Peyer's patch (tissue), 4 donors: ENCODE measurements around the gene YEATS2. TPM values are rescaled to one million over a fixed set of nuclear protein-coding genes. Genes with fewer than 3 reads are reported as not detected.
"Not testable (repeated sequence)": the region's sequence is repeated elsewhere in the genome, so short reads cannot be mapped to it uniquely, and the experiment has no call there.

ENCODE experiments used
- DNase-seq, 3 donors: peaks; one replicate each; pipeline ENCODE4 v3.0.0-alpha.2; 2017 to 2019
- H3K27ac ChIP-seq, 4 donors: fragments of 200-600 bp; sonication (generic); one replicate each; pipeline ENCODE4 v1.5.1; 2016 to 2019
- H3K27me3 ChIP-seq, 2 donors: fragments of 200-600 bp; sonication (generic); one replicate each; pipeline ENCODE4 v1.5.1; 2019
- H3K36me3 ChIP-seq, 3 donors: fragments of 200-600 bp; sonication (generic); one replicate each; pipeline ENCODE4 v1.5.1; 2016 to 2019
- H3K4me1 ChIP-seq, 4 donors: fragments of 200-600 bp; sonication (generic); one replicate each; pipeline ENCODE4 v1.5.1; 2016 to 2019
- H3K4me3 ChIP-seq, 4 donors: fragments of 200-600 bp; sonication (generic); 1 replicate in 3 of 4; 2 replicates in 1 of 4; pipeline ENCODE4 v1.5.1; 2016 to 2019; ENCODE audit warnings: mild to moderate bottlenecking in 1 of 4
- H3K9me3 ChIP-seq, 4 donors: fragments of 200-600 bp; sonication (generic); one replicate each; pipeline ENCODE4 v1.5.1; 2016 to 2019; ENCODE audit warnings: mild to moderate bottlenecking in 1 of 4
- CTCF ChIP-seq, 6 experiments: fragments of 450-650 bp in 4 of 6; fragments of 200-600 bp in 2 of 6; sonication (generic) in 1 of 6; IDR thresholded peaks; one replicate each; pipeline ENCODE4 v1.5.1; 2017 to 2019; ENCODE audit warnings: antibody characterized with exemption in 6 of 6, mild to moderate bottlenecking in 3 of 6, moderate library complexity in 1 of 6
- POLR2A ChIP-seq, 2 donors: fragments of 450-650 bp; IDR thresholded peaks; one replicate each; pipeline ENCODE4 v1.5.1; 2017; ENCODE audit warnings: antibody characterized with exemption in 2 of 2, mild to moderate bottlenecking in 2 of 2, moderate library complexity in 2 of 2
- total RNA-seq, 4 donors: library from RNA; depleted of rRNA; stranded (reverse); fragments of >200 nt; gene quantifications; one replicate each; pipeline ENCODE4 v1.1.0, GENCODE V29; 2016

YEATS2 gene
- total RNA-seq, 4 donors from 2014 or later: 24.3 to 56.9 (median 27.7) TPM

- no peak for TF ChIP-seq POLR2A (IDR thresholded peaks at IDR 0.05)
- TF ChIP-seq CTCF (IDR thresholded peaks at IDR 0.05): no peak
- peaks cover 0 to 71% (median 0%) of the 10 kb centered on the region in 3 donors for H3K36me3 ChIP-seq
- H3K4me3 ChIP-seq: no peak overlapping the region
- no peaks in the 10 kb centered on the region for H3K9me3 ChIP-seq
- H3K4me1 ChIP-seq: peaks cover 0 to 2% (median 0%) of the 10 kb centered on the region in 4 donors
- DNase-seq: no peak
- no peaks in the 10 kb centered on the region for H3K27me3 ChIP-seq
- H3K27ac ChIP-seq: no peak overlapping the region
Observed at GRCh38 chr3:183781246-183781645, 83.6 kb downstream of the YEATS2 start.

DNA sequence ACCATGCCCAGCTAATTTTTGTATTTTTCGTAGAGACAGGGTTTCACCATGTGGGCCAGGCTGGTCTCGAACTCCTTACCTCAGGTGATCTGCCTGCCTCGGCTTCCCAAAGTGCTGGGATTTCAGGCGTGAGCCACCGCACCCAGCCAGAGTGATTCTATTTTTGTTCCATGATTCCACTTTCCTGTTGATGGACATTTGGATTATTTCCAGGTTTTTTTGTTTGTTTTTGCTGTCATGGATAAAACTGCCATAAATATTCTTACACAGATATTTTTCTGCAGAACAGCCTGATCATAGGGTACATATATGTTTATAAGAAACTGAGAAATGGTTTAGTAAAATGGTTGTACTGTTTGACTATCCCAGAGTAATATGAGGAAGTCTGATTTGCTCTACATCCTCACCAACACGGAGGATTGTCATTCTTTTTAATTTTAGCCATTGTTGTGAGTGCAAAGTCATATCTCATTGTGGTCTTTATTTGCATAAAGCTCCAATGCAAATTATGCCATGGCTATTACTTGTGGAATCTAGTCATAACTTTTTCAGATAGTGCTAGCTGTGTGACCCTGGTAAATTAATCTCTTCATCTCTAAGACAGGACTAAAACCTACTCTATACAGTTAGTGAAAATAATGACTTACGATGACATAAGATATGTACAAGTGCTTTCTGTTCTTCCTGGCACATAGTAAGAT, 85.1 kb downstream of the YEATS2 start:
- DNase-seq: no peak
- no peaks in the 10 kb centered on the region for H3K27me3 ChIP-seq
- no peak for TF ChIP-seq CTCF (IDR thresholded peaks at IDR 0.05)
- TF ChIP-seq POLR2A (IDR thresholded peaks at IDR 0.05): no peak
- no peaks in the 10 kb centered on the region for H3K4me1 ChIP-seq
- H3K27ac ChIP-seq: no peak overlapping the region
- no peaks in the 10 kb centered on the region for H3K9me3 ChIP-seq
- peaks cover 0 to 77% (median 0%) of the 10 kb centered on the region in 3 donors for H3K36me3 ChIP-seq
- no peak overlapping the region for H3K4me3 ChIP-seq

GRCh38 chr3:183784503-183784902, 86.9 kb downstream of the YEATS2 start:
- peaks cover 0 to 71% (median 0%) of the 10 kb centered on the region in 3 donors for H3K36me3 ChIP-seq
- not testable (repeated sequence) for H3K4me1 ChIP-seq, H3K4me3 ChIP-seq, H3K27me3 ChIP-seq, H3K27ac ChIP-seq, DNase-seq, H3K9me3 ChIP-seq

DNA sequence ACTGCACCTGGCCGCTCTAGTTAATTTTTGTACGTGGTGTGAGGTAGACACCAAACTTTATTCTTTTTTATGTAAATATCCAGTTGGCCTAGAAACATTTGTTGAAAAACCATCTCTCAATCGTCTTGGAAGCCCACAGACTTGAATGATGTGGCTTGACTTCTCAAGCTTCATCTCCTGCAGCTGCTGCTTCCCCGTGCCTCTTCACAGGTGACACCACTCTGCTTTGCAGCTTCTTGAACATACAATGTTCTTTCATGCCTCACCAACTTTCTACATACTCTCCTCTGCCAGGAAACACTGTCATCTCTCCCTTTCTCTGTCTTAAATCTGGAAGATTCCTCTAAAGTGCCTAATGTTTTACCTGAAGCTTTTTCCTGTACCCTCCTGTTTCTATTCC, 92.2 kb downstream of the YEATS2 start:
- Histone ChIP-seq H3K4me3 (no peak overlapping the region), H3K27me3 (no peaks in the 10 kb centered on the region), H3K4me1 (no peaks in the 10 kb centered on the region), H3K36me3 (peaks cover 0 to 74% (median 0%) of the 10 kb centered on the region in 3 donors), H3K27ac (no peak overlapping the region), H3K9me3 (no peaks in the 10 kb centered on the region)
- TF ChIP-seq POLR2A (IDR thresholded peaks at IDR 0.05) (no peak), CTCF (IDR thresholded peaks at IDR 0.05) (no peak)
- DNase-seq: no peak

DNA sequence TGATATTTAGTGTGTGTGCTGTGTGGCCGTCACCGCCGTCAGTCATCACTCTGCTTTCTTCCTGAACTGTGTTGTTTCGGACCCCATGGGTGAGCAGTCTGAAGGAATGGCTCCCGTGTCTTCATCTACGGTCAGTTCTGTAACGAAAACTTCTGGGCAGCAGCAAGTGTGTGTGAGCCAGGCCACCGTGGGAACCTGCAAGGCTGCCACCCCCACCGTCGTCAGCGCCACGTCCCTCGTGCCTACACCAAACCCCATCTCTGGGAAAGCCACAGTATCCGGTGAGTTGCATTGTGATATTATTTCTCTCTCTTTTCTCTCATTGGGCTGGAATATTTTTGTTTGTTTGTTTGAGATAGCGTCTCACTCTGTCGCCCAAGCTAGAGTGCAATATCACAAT, 93.1 kb downstream of the YEATS2 start:
- Histone ChIP-seq H3K9me3 (no peaks in the 10 kb centered on the region), H3K4me1 (no peaks in the 10 kb centered on the region), H3K4me3 (no peak overlapping the region), H3K36me3 (peaks cover 0 to 72% (median 0%) of the 10 kb centered on the region in 3 donors), H3K27ac (no peak overlapping the region), H3K27me3 (no peaks in the 10 kb centered on the region)
- DNase-seq: no peak
- no peak for TF ChIP-seq CTCF (IDR thresholded peaks at IDR 0.05)
- no peak for TF ChIP-seq POLR2A (IDR thresholded peaks at IDR 0.05)

- Histone ChIP-seq H3K36me3 (peaks cover 0 to 51% (median 0%) of the 10 kb centered on the region in 3 donors), H3K4me1 (no peaks in the 10 kb centered on the region), H3K27me3 (no peaks in the 10 kb centered on the region), H3K27ac (no peak overlapping the region), H3K4me3 (no peak overlapping the region), H3K9me3 (no peaks in the 10 kb centered on the region)
- no peak for TF ChIP-seq POLR2A (IDR thresholded peaks at IDR 0.05)
- TF ChIP-seq CTCF (IDR thresholded peaks at IDR 0.05): no peak
- no peak for DNase-seq
Observed at GRCh38 chr3:183792976-183793375, 95.4 kb downstream of the YEATS2 start.
